GM18499 (cell line): ENCODE measurements around the gene MAGI2.
"Not testable (repeated sequence)": the region's sequence is repeated elsewhere in the genome, so short reads cannot be mapped to it uniquely, and the experiment has no call there.

Experiments used
- ATAC-seq: cut with Tn5 transposase; IDR thresholded peaks from one replicate; pipeline ENCODE4 v1.9.1; 2021; ENCODE audit warnings: moderate number of reproducible peaks; ENCODE audit not compliant: insufficient read depth, unreplicated experiment

Gene MAGI2

GRCh38 chr7:78248867-78249266 is 1204.6 kb downstream of the MAGI2 start:
- ATAC-seq = no peak

- ATAC-seq = no peak
These were observed 1205.4 kb downstream of the MAGI2 start for GRCh38 chr7:78247910-78248689.

DNA sequence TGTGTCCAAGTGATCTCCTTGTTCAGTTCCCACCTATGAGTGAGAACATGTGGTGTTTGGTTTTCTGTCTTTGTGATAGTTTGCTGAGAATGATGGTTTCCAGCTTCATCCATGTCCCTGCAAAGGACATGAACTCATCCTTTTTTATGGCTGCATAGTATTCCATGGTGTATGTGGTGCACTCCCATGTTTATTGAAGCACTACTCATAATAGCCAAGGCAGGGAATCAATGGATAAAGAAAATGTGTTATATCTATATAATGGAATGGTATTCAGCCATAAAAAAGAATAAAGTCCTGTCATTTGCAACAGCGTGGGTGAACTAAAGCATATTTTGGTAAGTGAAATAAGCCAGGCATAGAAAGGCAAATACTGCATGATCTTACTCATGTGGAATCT is 1213.3 kb downstream of the MAGI2 start:
- ATAC-seq = not testable (repeated sequence)

DNA sequence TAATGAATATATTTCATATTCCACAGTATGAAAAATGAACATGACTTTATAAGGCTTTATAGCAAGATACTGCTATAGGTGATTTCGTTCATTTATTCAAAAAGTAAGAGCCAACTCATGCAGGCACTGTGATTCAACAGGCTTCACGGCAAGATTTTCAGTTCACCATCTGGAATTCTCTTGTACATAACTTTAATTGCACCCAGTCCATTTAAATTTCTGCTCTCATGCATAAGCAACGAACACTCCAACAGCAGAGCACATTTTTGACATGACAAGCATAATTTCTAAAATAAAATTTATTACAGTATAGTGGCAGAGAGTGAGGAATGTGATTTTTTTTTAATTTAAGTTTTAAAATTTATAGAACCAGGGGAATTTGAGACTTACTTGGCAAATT is 1218.8 kb downstream of the MAGI2 start:
- ATAC-seq = no peak

DNA sequence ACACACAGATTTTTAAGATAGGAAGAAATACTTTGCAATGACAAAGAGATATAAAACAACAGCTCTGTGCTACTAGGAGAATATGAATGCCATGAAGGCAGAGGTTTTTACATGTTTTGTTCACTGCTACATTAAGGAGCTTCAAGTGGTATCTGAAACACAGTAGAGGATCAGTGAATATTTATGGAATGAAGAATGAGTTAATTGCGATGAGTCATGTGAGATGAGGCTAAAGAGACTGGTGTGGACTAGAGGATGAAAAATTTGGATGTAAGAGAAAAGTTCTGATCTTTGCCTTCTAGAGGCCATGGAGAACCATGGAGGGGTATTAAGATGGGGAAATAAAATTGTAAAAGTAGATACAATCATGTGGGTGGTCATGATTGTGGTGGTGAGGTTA is 1220.7 kb downstream of the MAGI2 start:
- no peak for ATAC-seq

- ATAC-seq = no peak
These were observed 1227.3 kb downstream of the MAGI2 start for GRCh38 chr7:78226059-78226719.

GRCh38 chr7:78225534-78225933 is 1227.9 kb downstream of the MAGI2 start:
- no peak for ATAC-seq

- no peak for ATAC-seq
These were observed 1228.5 kb downstream of the MAGI2 start for GRCh38 chr7:78224923-78225322.

- ATAC-seq = no peak
These were observed 1229.9 kb downstream of the MAGI2 start for GRCh38 chr7:78223598-78223997.

DNA sequence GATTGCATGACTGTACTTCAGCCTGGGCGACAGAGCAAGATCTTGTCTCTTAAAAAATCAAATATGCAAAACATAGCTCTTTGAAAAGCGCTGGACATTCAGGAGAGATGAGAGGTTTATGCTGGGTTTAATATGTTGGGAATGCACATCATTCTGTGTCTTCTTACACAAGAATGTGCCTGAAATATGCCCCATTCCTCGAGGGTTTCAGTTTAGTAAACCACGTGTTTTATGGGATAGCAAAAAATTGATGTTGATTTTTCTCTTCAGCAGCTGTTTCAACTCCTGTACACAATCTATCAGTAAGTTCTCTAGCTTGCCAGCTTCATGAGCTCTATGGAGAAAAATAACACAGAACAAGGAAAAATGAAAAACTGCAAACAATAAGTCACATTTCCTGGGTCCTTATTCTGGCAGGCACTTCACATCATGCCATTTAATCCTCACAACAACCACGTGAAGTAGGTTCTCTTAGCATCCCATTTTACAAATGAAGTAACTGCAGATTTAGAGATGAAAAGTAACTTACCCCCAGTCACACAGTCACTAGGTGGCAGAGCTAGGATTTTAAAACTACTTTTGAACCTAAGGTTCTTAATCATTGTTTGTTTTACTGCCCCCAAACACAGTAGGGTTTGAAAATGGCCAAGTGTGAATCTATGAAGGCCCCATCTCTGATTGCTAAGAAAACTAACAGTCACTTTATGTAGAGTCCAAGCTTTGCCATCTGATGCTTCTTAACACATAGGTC is 1231.3 kb downstream of the MAGI2 start:
- ATAC-seq = no peak

GRCh38 chr7:78220754-78221153 is 1232.7 kb downstream of the MAGI2 start:
- no peak for ATAC-seq

DNA sequence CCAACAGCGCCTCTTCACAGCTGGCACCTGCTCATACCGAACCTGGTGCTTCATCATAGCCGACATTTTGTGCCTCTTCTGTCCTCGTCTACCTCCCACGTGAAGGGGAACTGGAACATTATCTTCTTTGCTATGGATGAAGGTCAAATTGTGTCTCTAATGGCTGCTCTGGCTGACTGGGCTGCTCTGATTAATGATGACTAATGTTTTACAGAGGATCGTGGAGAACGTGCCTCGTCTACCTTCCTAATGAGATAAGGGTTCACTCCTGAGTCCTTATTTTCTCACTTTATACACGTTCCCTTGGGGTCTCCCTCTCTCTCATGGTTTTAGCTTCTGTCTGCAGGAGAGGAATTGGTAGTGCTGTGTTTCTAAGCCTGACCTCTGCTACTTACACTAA is 1234.6 kb downstream of the MAGI2 start:
- ATAC-seq = no peak

DNA sequence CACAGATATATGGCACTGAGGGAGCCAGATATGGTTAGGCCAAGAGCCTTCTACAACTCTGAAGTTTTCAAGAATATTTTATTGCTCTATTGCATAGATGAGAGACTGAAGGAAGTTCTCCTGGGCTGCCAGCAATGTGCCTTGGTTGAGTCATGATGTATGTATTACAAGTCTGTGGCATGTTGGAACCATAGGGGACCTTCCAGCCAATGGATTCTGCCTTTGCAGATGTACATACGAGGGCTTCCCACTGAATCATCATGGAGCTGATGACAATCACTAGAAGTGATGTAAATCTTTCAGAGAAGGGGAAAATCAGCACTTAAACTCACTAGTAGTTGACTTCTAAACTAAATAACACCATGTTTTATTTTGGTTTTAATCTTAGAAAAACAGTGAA is 1235.4 kb downstream of the MAGI2 start:
- ATAC-seq = no peak

GRCh38 chr7:78215199-78215598 is 1238.3 kb downstream of the MAGI2 start:
- ATAC-seq = no peak

DNA sequence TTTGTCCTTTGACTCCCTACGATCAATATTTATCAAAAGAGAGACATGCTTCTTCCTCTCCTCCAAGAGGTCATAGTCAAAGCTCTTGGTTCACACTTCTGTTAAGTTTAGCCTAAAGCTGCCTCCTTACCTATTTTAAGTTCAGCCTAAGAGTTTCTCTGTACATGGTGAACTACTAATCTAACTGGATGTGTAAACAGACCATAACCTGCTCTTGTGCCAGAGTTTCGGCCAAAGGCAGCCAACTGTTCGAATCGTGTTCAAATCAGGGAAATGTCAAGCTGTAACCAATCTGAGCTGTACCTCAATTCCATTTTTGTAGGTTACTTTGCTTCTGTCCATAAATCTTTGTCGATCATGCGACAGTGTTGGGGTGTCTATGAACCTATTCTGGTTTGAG is 1240.1 kb downstream of the MAGI2 start:
- ATAC-seq = no peak

GRCh38 chr7:78212476-78213060 is 1240.9 kb downstream of the MAGI2 start:
- no peak for ATAC-seq

- ATAC-seq = no peak
These were observed 1246.2 kb downstream of the MAGI2 start for GRCh38 chr7:78207269-78207668.

- no peak for ATAC-seq
These were observed 1246.7 kb downstream of the MAGI2 start for GRCh38 chr7:78206769-78207168.

DNA sequence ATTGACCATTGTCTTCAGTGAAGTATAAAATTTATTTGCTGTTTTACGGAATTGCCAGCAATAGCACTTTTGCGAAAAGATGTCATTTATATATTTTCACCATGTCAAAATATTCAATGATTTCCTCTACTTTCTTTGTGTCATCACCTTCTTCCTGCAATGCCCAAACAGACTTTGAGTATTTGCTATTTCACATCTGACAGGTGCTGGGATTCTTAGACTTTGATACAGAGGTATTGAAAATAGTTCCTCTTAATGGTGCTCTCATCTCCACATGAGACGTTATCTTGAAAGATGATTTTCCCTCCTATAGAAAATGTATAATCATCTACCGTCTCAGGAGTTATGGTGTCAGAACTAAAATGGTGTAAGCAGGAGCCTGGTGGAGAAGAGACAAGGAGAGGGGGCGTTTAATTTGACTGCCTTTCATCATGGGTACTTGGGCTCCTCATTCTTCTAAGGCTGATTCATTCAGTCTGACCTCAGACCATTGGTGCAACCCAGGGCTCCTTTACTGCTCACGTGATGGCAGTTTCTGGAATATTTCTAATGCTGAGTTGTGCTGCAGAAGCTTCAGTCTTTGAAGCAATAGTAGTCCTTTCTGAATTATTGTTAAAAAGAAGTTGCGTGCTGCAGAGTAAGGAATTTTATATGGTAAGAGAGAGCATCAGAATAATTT is 1250.3 kb downstream of the MAGI2 start:
- ATAC-seq = no peak

GRCh38 chr7:78198756-78199155 is 1254.7 kb downstream of the MAGI2 start:
- no peak for ATAC-seq
